Upper lobe of left lung (tissue), 4 donors: ENCODE measurements around the gene USPL1.

ENCODE experiments used
- POLR2A ChIP-seq, 4 donors: fragments of 450-650 bp; IDR thresholded peaks; one replicate each; pipeline ENCODE4 v1.5.1; 2016 to 2017; ENCODE audit warnings: antibody characterized with exemption in 4 of 4, mild to moderate bottlenecking in 2 of 4
- POLR2AphosphoS5 ChIP-seq, 2 donors: sonication (generic); formaldehyde crosslinking; IDR thresholded peaks; one replicate each; pipeline ENCODE4 v1.5.1; 2017; ENCODE audit warnings: antibody characterized with exemption in 2 of 2
- TF ChIP-seq, protein P1 (sequence below), 6 experiments: fragments of 450-650 bp in 4 of 6; fragments of 200-600 bp in 2 of 6; sonication (generic) in 2 of 6; IDR thresholded peaks; one replicate each; pipeline ENCODE4 v1.5.1; 2016 to 2019; ENCODE audit warnings: antibody characterized with exemption in 6 of 6

DNA sequence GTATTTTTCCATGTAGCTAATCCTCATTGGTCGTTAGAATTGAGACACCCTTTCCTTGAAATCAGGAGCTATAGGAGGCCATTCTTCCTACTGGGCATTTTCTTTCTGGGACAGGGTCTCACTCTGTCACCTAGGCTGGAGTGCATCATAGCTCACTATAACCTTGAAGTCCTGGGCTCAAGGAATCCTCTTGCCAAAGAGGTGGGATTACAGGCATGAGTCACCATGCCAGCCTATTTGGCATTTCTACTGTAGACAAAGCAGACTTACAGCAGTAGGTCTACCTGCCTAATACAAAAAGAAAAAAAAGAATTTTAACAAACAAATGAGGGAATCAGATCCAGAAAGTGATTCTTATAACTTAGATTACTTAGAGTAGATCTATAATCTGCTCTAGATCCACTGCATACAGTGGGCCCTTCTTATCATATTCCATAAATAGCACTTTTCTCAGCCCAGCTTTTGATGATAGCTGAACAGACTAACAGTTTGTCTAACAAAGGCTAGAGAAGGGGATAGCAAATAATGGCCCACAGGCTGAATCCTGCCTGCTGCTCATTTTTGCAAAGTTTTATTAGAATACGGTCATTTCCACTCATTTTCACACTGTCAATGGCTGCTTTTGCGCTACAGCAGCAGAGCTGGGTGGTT lies 36.7 kb upstream of the USPL1 start:
- TF ChIP-seq, protein P1, sequence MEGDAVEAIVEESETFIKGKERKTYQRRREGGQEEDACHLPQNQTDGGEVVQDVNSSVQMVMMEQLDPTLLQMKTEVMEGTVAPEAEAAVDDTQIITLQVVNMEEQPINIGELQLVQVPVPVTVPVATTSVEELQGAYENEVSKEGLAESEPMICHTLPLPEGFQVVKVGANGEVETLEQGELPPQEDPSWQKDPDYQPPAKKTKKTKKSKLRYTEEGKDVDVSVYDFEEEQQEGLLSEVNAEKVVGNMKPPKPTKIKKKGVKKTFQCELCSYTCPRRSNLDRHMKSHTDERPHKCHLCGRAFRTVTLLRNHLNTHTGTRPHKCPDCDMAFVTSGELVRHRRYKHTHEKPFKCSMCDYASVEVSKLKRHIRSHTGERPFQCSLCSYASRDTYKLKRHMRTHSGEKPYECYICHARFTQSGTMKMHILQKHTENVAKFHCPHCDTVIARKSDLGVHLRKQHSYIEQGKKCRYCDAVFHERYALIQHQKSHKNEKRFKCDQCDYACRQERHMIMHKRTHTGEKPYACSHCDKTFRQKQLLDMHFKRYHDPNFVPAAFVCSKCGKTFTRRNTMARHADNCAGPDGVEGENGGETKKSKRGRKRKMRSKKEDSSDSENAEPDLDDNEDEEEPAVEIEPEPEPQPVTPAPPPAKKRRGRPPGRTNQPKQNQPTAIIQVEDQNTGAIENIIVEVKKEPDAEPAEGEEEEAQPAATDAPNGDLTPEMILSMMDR (IDR thresholded peaks at IDR 0.05): no peak
- TF ChIP-seq POLR2AphosphoS5 (IDR thresholded peaks at IDR 0.05) (no peak), POLR2A (IDR thresholded peaks at IDR 0.05) (no peak)
